Measurements from ENCODE around the gene ARFIP2.
A peak's percentile ranks its signal among the peaks of the same experiment; 100 is the strongest.
"Not testable (repeated sequence)": the region's sequence is repeated elsewhere in the genome, so short reads cannot be mapped to it uniquely, and the experiment has no call there.

Gene ARFIP2, protein sequence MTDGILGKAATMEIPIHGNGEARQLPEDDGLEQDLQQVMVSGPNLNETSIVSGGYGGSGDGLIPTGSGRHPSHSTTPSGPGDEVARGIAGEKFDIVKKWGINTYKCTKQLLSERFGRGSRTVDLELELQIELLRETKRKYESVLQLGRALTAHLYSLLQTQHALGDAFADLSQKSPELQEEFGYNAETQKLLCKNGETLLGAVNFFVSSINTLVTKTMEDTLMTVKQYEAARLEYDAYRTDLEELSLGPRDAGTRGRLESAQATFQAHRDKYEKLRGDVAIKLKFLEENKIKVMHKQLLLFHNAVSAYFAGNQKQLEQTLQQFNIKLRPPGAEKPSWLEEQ

DNA sequence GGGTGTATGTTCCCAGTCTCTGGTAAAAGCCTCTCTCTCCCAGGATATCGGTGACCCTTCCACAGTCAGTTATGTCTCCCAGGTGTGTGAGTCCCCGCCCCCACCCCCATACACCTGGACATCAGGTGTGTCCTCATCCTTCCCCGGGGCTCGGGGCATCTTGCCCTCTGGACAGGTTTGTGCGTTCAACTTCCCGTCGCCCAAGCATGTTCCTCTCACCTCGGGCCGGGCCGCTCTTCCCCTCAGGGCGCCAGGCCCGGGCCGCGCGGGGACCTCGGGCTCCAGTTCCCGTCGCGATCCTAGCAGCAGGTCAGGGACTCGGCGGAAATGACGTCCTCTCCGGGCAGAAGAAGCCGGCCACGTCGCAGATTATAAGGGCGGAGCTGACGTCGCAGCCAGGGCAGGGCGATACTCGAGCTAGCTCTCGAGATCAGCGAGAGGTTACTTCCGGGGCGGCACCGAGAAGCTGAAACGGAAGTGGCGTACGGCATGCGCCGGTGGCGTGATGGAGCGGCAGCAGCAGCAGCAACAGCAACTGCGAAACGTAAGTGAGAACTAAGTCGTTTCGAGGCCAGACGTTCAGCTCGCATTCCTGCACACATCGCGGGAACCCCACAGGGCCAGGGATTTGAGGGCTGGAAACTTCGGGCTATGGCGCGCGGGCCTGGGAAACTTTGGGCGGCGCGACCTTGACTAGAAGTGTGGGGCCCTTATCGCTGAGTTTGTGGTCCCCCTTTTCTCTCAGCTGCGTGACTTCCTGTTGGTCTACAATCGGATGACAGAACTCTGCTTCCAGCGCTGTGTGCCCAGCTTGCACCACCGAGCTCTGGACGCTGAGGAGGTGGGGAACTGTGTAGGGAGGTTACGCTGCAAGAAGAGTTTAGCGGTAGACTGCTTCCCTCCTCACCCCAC lies at the start of gene ARFIP2, which contains the start of gene TIMM10B:
ARFIP2 (minus strand) TSS at position 320 of the 912 bp plus-strand sequence. CDS start 910 bp downstream, outside the sequence.
TIMM10B (plus strand) TSS at position 490 of the 912 bp plus-strand sequence; CDS start at position 506, 16 bp downstream.
- DNase-seq (ENCODE audit: low read depth, low spot score): peak; percentile 92

DNA sequence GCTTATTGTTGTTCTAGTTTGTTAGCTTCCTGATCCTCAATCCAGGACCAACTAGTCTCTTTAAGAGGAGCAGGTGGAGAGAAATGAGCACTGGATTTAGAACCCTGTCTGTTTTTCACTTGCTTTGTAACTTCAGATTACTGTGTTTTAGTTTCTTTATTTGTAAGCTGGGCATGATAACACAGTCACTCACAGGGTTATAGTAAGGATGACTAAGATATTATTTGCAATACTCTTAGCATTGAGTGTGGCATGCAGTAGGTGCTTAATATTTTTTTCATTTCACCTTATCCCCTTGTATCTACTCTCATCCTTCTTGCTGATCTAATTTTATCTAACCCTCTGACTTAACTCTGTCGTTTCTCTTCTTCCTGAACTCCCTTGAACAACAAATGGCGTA lies 49.7 kb upstream of the ARFIP2 start:
- no peak for DNase-seq (ENCODE audit: low read depth, low spot score)

DNA sequence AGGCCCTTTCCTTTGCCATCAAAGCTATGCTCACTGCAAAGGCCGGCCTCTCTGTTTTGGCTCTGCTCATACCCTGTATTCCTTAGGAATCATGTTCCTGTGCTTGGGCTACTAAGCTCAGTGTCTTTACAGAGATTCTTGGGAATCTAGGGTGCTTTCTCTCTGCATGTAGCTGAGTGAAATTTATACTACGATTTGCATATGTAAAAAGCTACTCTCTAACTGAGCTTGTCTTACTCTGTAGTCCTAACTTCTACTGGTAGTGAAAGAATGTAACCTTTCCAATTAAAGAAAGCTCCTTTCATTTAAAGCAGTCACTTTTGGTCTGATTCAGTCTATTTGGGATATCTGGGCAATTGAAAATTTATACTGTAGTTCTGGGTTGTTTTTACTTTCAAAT lies 48.1 kb upstream of the ARFIP2 start:
- DNase-seq (ENCODE audit: low read depth, low spot score): no peak

DNA sequence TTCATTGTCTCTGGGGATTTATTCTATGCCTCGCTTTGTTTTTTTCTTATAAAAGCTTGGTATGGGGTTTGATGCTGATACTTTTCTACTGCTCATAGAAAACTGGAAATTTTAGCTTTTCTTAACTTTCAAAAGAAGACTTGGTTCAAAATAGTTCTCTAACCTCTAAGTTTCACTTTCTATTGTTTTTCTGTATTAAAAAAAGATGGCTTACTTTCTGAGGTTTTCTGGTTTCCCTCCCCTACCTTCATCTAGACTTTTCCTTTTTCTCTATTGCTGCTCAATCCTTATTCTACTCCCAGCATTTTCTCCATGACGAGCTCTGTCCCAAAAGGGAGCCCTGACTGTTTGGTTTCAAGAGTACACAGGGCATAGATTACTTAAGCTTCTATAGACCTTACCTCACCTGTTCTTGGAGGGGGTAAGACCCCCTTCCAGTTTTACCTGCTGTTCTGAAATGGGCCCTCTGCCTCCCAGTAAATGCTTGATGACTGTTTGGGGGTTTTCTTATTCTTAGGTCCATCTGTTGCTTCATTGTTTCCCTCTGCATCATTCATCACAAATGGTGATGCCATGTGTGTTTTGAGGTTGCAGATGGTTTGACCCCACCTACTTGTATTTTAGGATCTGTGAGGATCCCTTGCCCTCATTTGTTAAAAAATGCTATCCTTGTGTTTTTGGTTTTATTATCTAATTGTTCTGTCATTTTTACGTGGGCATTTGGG lies 45.4 kb upstream of the ARFIP2 start:
- no peak for DNase-seq (ENCODE audit: low read depth, low spot score)

DNA sequence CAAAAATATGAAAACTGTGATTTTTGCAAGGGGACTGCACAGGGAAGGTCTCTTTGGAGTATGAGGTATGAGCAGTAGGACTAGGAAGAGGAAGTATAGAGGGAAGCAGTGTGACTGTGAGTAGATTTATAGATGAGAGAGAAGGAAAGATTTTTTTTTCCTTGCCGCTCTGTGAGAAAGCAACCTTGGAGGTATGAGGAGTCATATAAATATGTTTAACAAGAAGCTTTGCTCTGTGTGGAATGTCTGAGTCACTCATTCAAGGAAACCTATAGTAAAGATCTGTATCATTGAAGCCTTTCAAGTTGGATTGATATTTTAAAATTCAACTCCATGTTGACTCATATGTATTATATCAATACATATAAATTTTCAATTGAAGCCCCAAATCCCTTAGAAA lies 42.1 kb upstream of the ARFIP2 start:
- DNase-seq (ENCODE audit: low read depth, low spot score): no peak

DNA sequence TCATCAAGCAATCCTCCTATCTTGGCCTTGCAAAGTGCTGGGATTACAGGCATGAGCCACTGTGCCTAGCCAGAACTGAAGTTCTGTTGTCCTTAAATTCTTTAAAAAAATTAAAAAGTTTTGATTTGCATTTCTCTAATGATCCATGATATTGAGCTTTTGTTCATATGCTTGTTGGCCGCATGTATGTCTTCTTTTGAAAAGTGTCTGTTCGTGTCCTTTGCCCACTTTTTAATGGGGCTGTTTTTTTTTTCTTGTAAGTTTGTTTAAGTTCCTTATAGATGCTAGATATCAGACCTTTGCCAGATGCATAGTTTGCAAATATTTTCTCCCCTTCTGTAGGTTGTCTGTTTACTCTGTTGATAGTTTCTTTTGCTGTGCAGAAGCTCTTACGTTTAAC lies 40.8 kb upstream of the ARFIP2 start:
- not testable (repeated sequence) for DNase-seq (ENCODE audit: low read depth, low spot score)

DNA sequence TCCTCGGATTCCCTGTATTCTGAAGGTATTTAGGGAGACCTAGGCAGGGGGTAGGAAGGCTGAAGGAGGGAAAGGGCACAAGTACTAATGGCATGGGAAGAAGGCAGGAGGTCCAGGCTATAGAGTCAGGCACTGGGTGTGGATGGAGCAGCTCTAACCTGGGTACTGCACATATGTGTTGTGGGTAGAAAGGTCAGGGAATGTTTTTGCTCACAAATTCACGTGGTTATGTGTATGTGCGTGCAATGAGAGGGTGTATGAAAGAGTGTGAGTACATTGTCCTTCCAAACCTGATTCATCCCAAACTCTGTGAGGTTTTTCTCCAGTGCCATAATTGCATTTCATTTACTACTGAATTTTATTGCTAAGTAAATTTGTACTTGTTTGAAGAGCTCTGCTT lies 39.1 kb upstream of the ARFIP2 start:
- DNase-seq (ENCODE audit: low read depth, low spot score): no peak

DNA sequence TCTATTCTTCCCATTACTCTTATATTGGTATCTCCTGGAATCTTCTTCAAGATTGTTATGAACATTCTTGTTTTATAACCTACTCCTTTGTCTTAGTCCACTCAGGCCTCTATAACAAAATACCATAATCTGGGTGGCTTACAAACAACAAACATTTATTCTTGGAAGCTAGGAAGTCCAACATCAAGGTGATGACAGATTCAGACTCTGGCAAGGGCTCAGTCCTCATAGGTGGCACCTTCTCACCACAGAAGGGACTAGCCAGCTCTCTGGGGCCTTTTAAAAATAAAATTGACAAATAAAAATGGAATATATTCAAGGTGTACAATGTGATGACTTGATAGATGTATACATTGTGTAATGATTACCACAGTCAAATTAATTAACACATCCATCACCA lies 35.7 kb upstream of the ARFIP2 start:
- DNase-seq (ENCODE audit: low read depth, low spot score): no peak

DNA sequence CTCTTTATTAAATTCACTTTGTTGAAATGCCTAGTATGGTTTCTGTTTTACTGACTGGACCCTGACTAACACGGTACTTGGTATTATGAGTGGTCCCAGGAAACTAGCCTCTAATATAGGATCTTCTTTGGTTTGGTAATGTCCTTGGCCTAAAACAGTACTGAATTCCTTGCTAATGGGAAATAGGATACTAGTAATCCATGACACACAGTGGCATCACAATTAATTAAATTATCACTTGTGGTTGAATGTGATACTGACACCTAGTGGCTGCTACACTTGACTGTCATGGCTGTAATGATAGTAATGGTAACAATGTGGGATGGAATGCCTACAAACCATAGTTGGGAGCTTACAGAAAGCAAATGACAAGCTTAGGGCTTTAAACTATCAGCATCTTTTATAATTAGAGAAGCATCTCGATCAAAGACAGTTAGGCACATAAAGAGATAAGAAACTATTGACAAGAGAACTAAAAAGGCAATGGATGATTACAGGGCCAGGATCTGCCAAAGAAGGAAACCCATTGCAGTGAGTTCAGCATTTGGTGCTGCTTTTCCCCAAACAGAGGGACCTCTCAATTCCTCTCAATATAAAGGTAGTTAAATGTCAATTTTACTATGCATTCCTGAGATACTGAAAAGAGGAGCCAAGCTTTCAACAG lies 24.6 kb upstream of the ARFIP2 start:
- no peak for DNase-seq (ENCODE audit: low read depth, low spot score)

DNA sequence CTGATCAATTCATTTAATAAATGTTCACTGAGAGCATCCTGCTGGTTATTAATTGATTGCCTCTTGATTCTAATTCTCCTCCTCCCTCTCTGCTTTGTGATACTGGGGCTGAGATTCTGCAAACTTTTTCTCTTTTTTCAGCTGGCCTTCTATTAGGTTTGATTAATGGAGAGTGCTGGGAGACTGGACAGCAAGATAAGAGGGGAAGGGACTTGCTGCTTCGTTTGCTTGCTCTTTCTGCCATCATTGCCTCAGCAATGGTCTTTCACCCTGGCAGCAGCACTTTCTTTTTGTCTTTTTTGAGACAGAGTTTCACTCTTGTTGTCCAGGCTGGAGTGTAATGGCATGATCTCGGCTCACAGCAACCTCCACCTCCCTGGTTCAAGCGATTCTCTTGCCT lies 23.0 kb upstream of the ARFIP2 start:
- no peak for DNase-seq (ENCODE audit: low read depth, low spot score)

DNA sequence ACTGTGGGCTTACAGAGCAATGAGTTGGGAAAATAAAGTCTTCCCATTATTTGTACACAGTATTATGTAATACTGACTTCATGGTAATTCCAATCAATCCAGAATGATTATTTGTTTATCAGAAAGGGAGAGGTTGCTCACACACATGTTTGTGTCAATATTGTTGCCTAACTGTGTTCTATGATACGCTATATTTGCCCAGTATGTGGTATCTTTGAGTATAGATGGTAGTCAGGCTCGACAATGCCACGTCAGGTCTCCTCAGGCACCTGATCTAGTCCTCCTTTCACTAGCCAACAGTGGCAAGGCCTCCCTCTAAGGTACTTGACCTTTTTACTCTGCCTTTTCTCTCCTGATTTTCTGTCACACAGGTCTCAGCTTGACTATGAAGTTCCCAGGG lies 21.3 kb upstream of the ARFIP2 start:
- DNase-seq (ENCODE audit: low read depth, low spot score): no peak

DNA sequence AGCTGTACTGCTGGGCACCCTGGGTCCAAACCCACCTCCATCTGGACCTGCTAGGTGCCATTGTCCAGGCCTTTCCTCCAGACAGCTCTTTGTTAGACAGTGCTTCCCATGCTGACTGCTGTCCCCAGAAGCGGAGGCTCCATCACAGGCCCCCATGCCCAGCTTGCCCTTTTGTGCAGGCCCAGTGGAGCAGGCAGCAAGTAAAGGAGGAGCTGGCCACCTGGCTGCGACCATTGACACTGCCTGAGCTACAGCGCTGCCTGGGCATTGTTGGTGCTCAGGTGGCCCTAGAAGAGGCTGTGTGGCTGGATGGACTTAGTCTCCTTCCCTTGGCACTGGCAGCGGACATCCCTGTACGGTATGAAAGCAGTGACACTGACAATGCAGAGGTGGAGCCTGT lies 17.4 kb upstream of the ARFIP2 start:
- no peak for DNase-seq (ENCODE audit: low read depth, low spot score)

DNA sequence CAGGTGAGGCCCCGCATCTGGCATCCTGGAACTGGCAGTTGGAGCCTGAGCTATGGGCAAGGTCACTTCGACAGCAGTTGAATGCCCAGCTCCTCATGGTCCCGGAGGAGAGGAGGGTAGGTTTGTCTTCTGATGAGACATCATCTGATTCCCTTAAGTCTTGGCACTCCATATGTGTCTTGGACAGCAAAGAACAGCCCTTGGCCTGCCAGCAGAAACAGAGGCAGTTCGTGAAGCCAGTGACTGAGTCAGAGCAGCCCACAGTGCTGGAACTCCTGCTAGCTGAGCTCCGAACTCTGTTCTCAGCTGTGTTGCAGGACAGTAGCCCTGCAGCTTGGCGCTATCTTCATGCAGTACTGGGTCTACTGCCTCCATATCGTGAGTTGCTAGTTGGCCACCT lies 17.0 kb upstream of the ARFIP2 start:
- no peak for DNase-seq (ENCODE audit: low read depth, low spot score)

DNA sequence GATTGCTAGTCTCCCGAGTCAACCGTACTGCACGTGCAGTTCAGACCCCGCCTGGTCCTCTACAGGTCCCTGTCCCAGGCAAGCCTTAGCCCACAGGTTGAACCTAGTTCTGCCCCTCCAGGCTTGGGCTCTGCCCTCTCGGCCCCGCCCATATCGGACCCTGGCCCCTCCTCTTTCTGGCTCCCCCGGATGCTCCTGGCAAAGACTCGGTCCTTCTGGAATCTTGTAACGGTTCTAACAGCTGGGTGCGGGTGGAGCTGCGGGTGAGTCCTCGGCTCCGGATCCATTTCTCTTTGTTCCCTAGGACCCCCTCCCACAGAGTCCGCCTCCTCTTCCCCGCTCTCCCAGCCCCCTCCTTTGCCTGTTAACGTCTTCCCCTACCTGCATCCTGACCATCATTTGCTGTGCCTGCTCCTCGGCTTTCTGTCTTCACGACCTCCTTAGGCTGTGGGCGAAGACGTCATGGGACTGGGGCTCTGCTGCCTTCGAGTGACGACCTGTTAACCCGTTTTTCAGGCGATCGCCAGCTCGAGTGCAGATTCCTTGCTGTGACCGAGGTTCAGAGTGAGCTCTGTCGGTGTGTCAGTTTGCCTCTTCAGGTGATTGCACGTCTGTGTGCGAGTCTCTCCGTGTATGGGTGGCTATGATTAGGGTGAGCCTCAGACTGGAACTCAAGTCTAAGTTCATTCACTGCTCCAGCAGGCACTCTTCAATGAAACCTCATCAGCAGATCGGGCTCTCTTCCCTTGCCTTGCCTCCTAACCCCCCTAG lies 16.1 kb upstream of the ARFIP2 start, which contains the start of gene DNHD1:
DNHD1 (plus strand) TSS at position 212 of the 771 bp plus-strand sequence. CDS start 936 bp downstream, outside the sequence.
- DNase-seq (ENCODE audit: low read depth, low spot score): no peak

DNA sequence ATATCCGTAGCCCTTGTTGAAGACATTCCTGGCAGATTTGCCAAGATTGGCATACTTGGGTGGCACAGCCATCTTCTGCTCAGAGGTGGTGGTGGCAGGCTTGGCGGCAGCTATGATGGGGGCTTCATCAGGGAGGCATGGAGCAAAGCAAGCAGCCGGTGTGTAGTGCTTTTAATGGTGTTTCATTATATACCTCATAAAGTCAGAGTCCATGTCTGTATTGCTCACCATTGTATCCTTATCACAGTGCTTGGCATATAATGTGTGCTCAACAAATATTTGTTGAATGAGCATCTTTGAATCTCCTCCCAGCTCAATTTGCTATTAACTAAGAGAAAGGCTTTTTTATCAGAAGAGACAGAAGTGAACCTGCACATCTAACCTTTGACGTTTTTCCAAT lies 8.2 kb upstream of the ARFIP2 start:
- DNase-seq (ENCODE audit: low read depth, low spot score): no peak

DNA sequence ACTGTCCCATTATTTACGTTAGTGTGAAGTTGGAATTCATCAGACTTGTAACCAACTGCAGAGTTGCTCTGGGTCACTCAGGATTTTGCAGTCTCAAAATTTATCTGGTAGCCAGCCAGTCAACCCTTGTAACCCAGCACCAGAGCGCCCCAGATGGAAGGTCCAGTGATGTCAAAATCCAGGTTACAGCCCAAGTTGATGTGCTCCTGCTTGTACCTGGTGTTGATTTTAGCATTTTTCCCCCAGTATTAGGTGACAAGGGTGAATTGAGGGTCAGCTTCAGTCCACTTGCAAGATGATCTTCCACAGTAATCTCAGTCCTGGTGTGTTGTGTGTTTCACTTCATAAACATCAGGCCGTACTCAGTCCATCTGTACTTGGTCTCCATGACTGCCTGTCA lies 7.7 kb upstream of the ARFIP2 start:
- no peak for DNase-seq (ENCODE audit: low read depth, low spot score)

DNA sequence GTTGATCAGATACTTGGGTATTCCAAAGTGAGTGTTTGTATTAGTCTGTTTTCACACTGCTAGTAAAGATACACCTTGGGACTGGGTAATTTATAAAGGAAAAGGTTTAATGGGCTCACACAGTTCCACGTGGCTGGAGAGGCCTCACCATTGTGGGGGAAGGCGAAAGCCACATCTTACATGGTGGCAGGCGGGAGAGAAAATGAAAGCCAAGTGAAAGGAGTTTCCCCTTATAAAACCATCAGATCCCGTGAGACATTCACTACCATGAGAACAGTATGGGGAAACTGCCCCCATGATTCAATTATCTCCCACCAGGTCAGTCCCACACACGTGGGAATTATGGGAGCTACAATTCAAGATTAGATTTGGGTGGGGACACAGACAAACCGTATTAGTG lies 7.2 kb upstream of the ARFIP2 start:
- no peak for DNase-seq (ENCODE audit: low read depth, low spot score)

DNA sequence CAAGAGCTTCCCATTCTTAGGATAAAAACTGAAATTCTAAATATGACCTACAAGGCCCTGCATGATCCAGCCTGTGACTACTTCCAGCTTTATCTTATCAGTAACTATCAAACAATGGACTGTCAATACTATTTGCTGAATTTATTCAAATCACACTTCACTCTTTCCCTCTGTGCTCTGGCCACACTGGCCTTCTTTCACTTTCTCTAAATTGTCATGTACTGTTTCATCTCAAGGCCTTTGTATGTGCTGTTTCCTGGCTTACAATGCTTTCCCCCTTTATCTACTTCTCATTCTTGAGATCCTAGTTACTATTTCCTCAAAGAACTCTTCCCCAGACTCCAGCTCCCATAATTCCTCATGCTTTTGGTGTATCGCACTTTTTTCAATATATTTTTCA lies 5.8 kb upstream of the ARFIP2 start:
- no peak for DNase-seq (ENCODE audit: low read depth, low spot score)

DNA sequence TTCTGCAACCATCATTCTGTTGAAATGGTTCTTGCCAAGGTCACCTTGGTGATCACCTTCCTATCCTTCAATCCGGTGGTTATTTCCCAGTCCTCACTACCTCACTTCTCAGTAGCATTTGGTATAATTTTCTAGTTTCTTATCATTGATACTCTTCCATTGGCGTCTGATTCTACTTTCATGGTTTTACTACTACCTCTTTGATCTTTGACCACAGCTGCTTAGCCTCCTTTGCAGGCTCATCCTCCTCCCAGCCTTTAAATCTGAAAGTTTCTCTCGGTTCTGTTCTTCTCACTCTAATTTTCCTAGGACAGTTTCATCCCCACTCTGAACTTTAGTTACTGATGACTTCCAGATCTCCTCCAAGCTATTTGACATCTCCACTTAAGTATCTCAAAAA lies 5.1 kb upstream of the ARFIP2 start:
- no peak for DNase-seq (ENCODE audit: low read depth, low spot score)

DNA sequence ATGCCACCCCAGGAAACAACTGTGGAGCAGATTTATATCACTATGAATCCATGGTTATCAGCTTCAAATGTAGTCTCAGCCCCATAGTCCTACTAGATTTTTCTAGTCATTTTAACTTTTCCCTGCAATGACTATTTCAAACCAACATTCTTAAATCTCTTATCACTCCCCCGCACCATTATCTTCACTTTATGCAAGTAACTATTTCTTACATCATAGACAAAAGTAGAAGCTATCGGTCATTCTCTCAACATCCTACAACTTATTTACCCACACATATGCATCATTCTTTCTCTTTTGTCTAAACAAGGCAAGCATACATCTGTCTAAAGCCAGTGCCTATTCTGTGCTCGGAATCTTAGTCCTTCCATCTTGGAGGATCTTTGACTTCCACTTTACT lies 4.5 kb upstream of the ARFIP2 start:
- no peak for DNase-seq (ENCODE audit: low read depth, low spot score)

DNA sequence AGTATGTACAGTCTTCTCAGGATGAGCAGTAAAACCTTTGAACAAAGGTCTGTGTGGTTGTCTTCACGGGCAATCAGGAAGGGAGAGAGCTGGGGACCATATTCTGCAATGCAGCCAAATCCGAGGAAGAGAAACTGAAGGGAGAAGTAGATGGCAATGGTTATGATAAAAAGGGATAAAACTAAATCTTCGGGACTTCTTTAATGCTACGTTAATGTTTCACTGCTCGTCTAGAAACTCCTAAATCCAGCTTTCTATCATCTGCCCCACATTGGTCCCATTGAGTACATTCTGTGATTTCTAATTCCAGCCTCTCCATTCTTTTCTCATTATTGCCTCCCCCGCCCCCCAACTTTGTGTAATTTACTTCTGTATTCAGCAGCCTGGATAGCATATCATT lies 1.9 kb upstream of the ARFIP2 start:
- DNase-seq (ENCODE audit: low read depth, low spot score): no peak
